NCI-H446 treated with DMSO at 0.1 percent for 48 hours (cell line): ENCODE results near the gene SMAGP.
"Not testable (repeated sequence)": the region's sequence is repeated elsewhere in the genome, so short reads cannot be mapped to it uniquely, and the experiment has no call there.

Experiments
- DNase-seq: peaks from one replicate; lab custom pipeline; 2025; lab: John Stamatoyannopoulos, UW

SMAGP gene

GRCh38 chr12:51270067-51270950 lies at the start of gene SMAGP:
Gene SMAGP, minus strand, starts transcription at chr12:51270415. Its CDS starts 1,137 bp downstream, at chr12:51269278.
- DNase-seq = no peak

- no peak for DNase-seq
Measured at GRCh38 chr12:51318846-51319599, 48.8 kb upstream of the SMAGP start.

- not testable (repeated sequence) for DNase-seq
Measured at GRCh38 chr12:51318057-51318806, 48.0 kb upstream of the SMAGP start.

- DNase-seq = no peak
Measured at GRCh38 chr12:51311389-51311788, 41.2 kb upstream of the SMAGP start.

GRCh38 chr12:51307655-51308593 lies 37.7 kb upstream of the SMAGP start:
- no peak for DNase-seq

GRCh38 chr12:51306507-51306906 lies 36.3 kb upstream of the SMAGP start:
- DNase-seq = no peak

- DNase-seq = not testable (repeated sequence)
Measured at GRCh38 chr12:51300768-51301167, 30.6 kb upstream of the SMAGP start.

GRCh38 chr12:51295651-51296050 lies 25.4 kb upstream of the SMAGP start:
- no peak for DNase-seq

- not testable (repeated sequence) for DNase-seq
Measured at GRCh38 chr12:51294097-51294496, 23.9 kb upstream of the SMAGP start.

GRCh38 chr12:51293696-51294095 lies 23.5 kb upstream of the SMAGP start:
- DNase-seq = no peak

GRCh38 chr12:51291603-51292513 lies 21.6 kb upstream of the SMAGP start:
- not testable (repeated sequence) for DNase-seq

- no peak for DNase-seq
Measured at GRCh38 chr12:51285843-51286242, 15.6 kb upstream of the SMAGP start.

GRCh38 chr12:51281202-51281924 lies 11.1 kb upstream of the SMAGP start:
- no peak for DNase-seq

- no peak for DNase-seq
Measured at GRCh38 chr12:51275088-51275487, 4.9 kb upstream of the SMAGP start.

- not testable (repeated sequence) for DNase-seq
Measured at GRCh38 chr12:51272810-51273209, 2.6 kb upstream of the SMAGP start.

GRCh38 chr12:51270951-51271518 lies 820 bp upstream of the SMAGP start:
- no peak for DNase-seq

- DNase-seq = no peak
Measured at GRCh38 chr12:51269174-51270066, 795 bp downstream of the SMAGP start.

- no peak for DNase-seq
Measured at GRCh38 chr12:51265024-51265423, 5.2 kb downstream of the SMAGP start.
